ENCODE results near the gene USP9Y. TPM values are rescaled to one million over a fixed set of nuclear protein-coding genes. Genes with fewer than 3 reads are reported as not detected.

The USP9Y gene
- total RNA-seq, 1 experiment from 2014 or later: 29.1 TPM

GRCh38 chrY:12837550-12837949 is 136.5 kb downstream of the USP9Y start (continued):
- no peak for TF ChIP-seq PRDM15 (CRISPR knock-in tag; IDR thresholded peaks at IDR 0.05)
- TF ChIP-seq, protein P1, sequence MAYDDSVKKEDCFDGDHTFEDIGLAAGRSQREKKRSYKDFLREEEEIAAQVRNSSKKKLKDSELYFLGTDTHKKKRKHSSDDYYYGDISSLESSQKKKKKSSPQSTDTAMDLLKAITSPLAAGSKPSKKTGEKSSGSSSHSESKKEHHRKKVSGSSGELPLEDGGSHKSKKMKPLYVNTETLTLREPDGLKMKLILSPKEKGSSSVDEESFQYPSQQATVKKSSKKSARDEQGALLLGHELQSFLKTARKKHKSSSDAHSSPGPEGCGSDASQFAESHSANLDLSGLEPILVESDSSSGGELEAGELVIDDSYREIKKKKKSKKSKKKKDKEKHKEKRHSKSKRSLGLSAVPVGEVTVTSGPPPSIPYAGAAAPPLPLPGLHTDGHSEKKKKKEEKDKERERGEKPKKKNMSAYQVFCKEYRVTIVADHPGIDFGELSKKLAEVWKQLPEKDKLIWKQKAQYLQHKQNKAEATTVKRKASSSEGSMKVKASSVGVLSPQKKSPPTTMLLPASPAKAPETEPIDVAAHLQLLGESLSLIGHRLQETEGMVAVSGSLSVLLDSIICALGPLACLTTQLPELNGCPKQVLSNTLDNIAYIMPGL (CRISPR knock-in tag; IDR thresholded peaks at IDR 0.05): no peak
- TF ChIP-seq IRF1 (CRISPR knock-in tag; IDR thresholded peaks at IDR 0.05): no peak
- no peak for TF ChIP-seq NFYB (CRISPR knock-in tag; conservative IDR thresholded peaks at IDR 0.05; ENCODE audit: low read depth)
- TF ChIP-seq RORB (CRISPR knock-in tag; IDR thresholded peaks at IDR 0.05): no peak
- TF ChIP-seq, protein P2, sequence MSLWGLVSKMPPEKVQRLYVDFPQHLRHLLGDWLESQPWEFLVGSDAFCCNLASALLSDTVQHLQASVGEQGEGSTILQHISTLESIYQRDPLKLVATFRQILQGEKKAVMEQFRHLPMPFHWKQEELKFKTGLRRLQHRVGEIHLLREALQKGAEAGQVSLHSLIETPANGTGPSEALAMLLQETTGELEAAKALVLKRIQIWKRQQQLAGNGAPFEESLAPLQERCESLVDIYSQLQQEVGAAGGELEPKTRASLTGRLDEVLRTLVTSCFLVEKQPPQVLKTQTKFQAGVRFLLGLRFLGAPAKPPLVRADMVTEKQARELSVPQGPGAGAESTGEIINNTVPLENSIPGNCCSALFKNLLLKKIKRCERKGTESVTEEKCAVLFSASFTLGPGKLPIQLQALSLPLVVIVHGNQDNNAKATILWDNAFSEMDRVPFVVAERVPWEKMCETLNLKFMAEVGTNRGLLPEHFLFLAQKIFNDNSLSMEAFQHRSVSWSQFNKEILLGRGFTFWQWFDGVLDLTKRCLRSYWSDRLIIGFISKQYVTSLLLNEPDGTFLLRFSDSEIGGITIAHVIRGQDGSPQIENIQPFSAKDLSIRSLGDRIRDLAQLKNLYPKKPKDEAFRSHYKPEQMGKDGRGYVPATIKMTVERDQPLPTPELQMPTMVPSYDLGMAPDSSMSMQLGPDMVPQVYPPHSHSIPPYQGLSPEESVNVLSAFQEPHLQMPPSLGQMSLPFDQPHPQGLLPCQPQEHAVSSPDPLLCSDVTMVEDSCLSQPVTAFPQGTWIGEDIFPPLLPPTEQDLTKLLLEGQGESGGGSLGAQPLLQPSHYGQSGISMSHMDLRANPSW (CRISPR knock-in tag; conservative IDR thresholded peaks at IDR 0.05; ENCODE audit: low read depth): no peak
- TF ChIP-seq ELF4 (CRISPR knock-in tag; IDR thresholded peaks at IDR 0.05; ENCODE audit: low read depth): no peak
- no peak for TF ChIP-seq NFATC4 (CRISPR knock-in tag; IDR thresholded peaks at IDR 0.05)
- no peak for TF ChIP-seq TCF7 (CRISPR knock-in tag; IDR thresholded peaks at IDR 0.05; ENCODE audit: low read depth)
- TF ChIP-seq NR2C2 (CRISPR knock-in tag; IDR thresholded peaks at IDR 0.05): no peak
- TF ChIP-seq ZNF317 (CRISPR knock-in tag; IDR thresholded peaks at IDR 0.05; ENCODE audit: borderline replicate concordance, low read depth): no peak
- no peak for TF ChIP-seq MAX (CRISPR knock-in tag; IDR thresholded peaks at IDR 0.05)

DNA sequence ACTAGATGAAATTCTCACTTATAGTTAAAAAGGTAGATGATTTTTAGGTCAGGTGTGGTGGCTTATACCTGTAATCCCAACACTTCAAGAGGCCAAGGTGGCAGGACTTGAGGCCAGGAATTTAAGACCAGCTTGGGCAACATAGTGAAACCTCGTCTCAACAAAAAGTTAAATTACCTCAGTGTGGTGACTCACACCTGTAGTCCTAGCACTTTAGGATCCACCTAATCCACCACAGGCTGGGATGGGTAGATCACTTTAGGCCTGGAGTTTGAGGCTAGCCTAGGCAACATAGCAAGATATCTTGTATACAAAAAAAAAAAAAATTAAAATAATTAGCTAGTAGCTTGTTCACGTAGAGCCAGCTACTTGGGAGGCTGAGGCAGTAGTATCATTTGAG is 140.3 kb downstream of the USP9Y start:
- H3K4me1 Mint-ChIP-seq: no peaks in the 10 kb centered on the region
- H3K4me3 Mint-ChIP-seq: no peak overlapping the region
- ChIA-PET CTCF (interaction anchor here (1.0 kb wide), 1 partner anchor 502 kb away, joined by 3 read pairs; no protein-coding TSS in a partner anchor), POLR2A (no interaction called here)
- H3K27ac Mint-ChIP-seq: no peak overlapping the region
- no peak for DNase-seq (ENCODE audit: low spot score)
- no peak for ATAC-seq
- H3K36me3 Mint-ChIP-seq: peaks cover 12% of the 10 kb centered on the region
- H3K27me3 Mint-ChIP-seq (ENCODE audit: low read depth): no peaks in the 10 kb centered on the region
- H3K9me3 Mint-ChIP-seq: no peaks in the 10 kb centered on the region
- TF ChIP-seq, protein P3, sequence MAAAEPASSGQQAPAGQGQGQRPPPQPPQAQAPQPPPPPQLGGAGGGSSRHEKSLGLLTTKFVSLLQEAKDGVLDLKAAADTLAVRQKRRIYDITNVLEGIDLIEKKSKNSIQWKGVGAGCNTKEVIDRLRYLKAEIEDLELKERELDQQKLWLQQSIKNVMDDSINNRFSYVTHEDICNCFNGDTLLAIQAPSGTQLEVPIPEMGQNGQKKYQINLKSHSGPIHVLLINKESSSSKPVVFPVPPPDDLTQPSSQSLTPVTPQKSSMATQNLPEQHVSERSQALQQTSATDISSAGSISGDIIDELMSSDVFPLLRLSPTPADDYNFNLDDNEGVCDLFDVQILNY (CRISPR knock-in tag; IDR thresholded peaks at IDR 0.05): no peak
- TF ChIP-seq ATF2 (CRISPR knock-in tag; IDR thresholded peaks at IDR 0.05; ENCODE audit: borderline replicate concordance, low read depth) (no peak), GTF2I (CRISPR knock-in tag; conservative IDR thresholded peaks at IDR 0.05) (no peak), PRDM15 (CRISPR knock-in tag; IDR thresholded peaks at IDR 0.05) (no peak), RORB (CRISPR knock-in tag; IDR thresholded peaks at IDR 0.05) (no peak), CBFB (CRISPR knock-in tag; IDR thresholded peaks at IDR 0.05; ENCODE audit: low read depth) (no peak), FOXP1 (CRISPR knock-in tag; IDR thresholded peaks at IDR 0.05; ENCODE audit: borderline replicate concordance) (no peak)
- TF ChIP-seq, protein P4, sequence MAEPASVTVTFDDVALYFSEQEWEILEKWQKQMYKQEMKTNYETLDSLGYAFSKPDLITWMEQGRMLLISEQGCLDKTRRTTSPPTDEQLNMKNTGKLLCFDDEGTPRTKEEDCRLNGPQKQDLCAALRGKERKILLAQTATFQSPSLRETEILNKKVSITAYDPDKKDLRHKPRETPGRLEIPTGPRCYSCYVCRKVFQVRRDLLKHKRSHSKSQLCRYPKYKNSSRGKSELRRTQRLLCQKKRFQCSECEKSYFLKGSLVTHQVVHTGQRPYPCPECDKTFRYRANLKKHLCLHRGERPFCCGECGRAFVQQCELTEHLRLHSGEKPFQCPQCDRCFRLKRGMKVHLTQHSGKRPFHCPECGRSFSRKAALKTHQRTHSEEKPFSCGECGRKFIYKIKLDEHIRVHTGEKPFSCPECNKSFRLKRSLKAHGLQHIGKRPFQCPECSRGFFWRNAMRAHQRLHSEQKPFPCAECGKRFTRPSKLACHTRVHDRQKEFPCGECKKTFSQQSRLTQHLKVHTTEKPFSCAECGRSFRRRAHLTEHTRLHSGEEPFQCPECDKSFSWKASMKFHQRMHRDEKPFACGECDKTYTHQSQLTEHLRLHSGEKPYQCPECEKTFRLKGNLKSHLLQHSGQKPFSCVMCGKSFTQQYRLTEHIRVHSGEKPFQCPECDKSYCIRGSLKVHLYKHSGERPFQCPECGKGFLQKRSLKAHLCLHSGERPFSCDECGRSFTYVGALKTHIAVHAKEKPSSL (CRISPR knock-in tag; conservative IDR thresholded peaks at IDR 0.05): no peak
